ENCODE data around the gene GPRIN2. TPM values are rescaled to one million over a fixed set of nuclear protein-coding genes. Genes with fewer than 3 reads are reported as not detected.
"Not testable (repeated sequence)": the region's sequence is repeated elsewhere in the genome, so short reads cannot be mapped to it uniquely, and the experiment has no call there.

The GPRIN2 gene
- 10 to 100 TPM; 17.2 to 58.7 (median 40.7) TPM for total RNA-seq
- long read RNA-seq, donor 1, partial matches to known transcripts: 1 of 40 reads
- long read RNA-seq, donor 1, other reads (novel, unspliced or antisense): 35 of 40 reads
- long read RNA-seq, donor 2, partial matches to known transcripts: 0 of 56 reads
- long read RNA-seq, donor 2, other reads (novel, unspliced or antisense): 53 of 56 reads

DNA sequence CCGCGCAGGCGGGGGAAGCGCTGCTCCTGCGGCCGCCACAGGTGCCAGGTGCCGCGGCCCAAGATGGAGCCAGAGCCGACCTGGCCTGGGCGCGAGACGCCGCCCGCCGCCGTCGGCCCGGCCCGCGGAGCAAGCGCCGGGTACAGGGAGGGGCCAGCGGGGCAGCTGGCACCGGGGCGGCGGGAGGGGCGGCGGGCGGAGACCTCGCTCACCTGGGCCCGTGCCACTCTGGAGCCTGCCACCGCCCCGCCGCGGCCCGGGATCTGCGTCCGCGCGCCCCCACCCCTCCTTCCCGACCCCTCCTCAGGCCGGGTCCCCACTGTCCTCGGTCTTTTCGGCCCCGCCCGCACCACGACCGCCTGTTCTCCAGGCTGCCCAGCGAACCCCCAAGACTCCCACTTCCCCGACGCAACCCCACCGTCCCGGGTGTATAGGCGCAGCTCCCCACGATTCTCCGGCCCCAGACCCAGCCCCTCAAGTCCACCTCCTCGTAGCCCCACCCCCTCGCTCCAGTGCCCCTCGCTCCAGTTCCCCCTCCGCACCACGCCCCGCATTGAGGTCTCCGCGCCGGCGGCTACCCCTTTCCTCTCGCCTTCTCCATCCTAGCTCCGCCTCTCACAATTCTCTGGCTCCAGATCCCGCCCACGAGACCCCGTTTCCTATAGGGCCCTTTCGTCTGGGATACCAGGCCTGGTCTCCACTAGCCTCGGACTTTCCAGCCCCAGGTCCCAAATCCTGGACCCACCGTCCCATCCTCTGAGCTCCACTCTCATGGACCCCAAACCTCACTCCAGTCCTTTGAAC, at the start of gene GPRIN2:
GPRIN2 (minus strand) TSS at position 144 of the 804 bp plus-strand sequence. CDS start 5,922 bp downstream, outside the sequence.
- H3K4me3 ChIP-seq: peak within 1 kb of the TSS; percentile 30
- H3K36me3 ChIP-seq (ENCODE audit: low read depth): no peaks in the 10 kb centered on the region
- H3K9me3 ChIP-seq: no peaks in the 10 kb centered on the region
- TF ChIP-seq, protein P1, sequence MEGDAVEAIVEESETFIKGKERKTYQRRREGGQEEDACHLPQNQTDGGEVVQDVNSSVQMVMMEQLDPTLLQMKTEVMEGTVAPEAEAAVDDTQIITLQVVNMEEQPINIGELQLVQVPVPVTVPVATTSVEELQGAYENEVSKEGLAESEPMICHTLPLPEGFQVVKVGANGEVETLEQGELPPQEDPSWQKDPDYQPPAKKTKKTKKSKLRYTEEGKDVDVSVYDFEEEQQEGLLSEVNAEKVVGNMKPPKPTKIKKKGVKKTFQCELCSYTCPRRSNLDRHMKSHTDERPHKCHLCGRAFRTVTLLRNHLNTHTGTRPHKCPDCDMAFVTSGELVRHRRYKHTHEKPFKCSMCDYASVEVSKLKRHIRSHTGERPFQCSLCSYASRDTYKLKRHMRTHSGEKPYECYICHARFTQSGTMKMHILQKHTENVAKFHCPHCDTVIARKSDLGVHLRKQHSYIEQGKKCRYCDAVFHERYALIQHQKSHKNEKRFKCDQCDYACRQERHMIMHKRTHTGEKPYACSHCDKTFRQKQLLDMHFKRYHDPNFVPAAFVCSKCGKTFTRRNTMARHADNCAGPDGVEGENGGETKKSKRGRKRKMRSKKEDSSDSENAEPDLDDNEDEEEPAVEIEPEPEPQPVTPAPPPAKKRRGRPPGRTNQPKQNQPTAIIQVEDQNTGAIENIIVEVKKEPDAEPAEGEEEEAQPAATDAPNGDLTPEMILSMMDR (IDR thresholded peaks at IDR 0.05): no peak
- intact Hi-C loops (cut with DNase I, micrococcal nuclease): no loop called here
- peak; percentile 82 for ATAC-seq
- peaks cover 20% of the 10 kb centered on the region for H3K4me1 ChIP-seq (ENCODE audit: low read depth)
- DNase-seq: peak; percentile 86 to 89 (median 87)

DNA sequence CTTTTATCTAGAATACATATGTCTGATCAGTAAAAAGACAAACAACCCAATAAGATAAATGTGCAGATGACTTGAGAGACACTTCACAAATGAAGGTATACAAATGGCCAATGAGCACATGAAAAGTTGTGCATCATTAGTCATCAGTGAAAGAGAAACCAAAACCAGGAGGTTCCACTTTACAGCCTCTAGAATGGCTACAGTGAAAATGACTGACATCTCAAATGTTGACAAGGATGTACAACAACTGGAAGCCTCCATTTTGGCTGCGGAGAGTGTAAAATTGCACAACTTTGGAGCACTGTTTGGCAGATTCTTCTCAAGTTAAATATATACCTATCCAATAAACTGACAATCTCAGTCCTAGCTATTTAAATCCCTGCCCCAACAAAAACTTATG, 44.1 kb upstream of the GPRIN2 start:
- H3K4me1 ChIP-seq (ENCODE audit: low read depth); DNase-seq; intact Hi-C loops (cut with DNase I, micrococcal nuclease); H3K36me3 ChIP-seq (ENCODE audit: low read depth); H3K4me3 ChIP-seq; H3K9me3 ChIP-seq: not testable (repeated sequence)
- ATAC-seq: peak; percentile 62

DNA sequence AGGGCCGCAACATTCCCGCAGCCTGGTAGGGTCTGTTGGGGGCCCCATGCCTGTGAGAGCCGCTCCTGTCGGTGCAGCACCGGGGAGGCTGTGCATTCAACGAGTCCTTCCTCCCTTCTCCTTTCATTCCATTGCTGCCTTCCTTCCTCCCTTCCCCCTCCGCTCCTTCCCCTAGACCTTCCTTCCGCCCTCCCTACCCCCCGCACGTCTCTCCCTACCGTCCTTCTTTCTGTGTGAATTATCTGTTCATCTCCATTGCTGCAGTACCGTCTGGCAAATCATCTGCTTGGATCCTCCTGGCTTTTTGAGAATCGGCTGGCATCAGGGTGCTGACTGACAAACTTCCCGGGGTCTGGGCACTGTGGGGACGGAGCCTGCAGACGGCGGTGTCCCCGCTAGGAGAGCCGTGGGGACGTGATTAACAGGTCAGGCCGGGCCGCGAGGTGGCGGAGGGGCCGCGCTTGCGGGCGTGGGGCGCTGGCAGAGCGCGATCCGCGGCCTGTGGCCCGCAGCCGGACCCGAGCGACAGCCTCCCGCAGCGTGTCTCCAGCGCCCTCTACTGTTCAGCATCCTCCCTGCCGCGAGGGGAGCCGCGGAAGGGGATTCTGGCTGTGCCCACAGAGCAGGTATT, 41.3 kb upstream of the GPRIN2 start:
- intact Hi-C loops (cut with DNase I, micrococcal nuclease); H3K36me3 ChIP-seq (ENCODE audit: low read depth); H3K9me3 ChIP-seq; H3K4me1 ChIP-seq (ENCODE audit: low read depth); H3K4me3 ChIP-seq; DNase-seq: not testable (repeated sequence)
- ATAC-seq: peak; percentile 96

DNA sequence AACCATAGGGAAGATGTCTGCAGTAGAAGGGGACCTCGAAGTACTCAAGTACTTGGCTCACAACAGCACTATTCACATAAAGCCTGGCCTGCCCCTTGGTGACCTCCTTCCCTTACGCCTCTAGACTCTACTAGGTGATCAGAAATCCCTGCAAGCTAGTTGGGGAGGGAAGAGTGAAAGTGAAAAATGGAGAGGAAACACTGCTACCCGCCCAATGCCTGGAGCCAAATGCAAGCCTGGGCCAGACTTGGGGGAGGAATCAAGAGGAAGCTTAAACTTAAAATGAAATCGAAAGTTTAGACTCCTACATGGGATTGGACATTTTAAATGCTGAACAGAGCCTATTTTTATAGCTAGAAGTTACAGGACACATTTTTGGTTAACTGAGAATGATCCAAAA, 40.1 kb upstream of the GPRIN2 start:
- H3K9me3 ChIP-seq; ATAC-seq; H3K4me3 ChIP-seq; H3K4me1 ChIP-seq (ENCODE audit: low read depth); DNase-seq; intact Hi-C loops (cut with DNase I, micrococcal nuclease); H3K36me3 ChIP-seq (ENCODE audit: low read depth): not testable (repeated sequence)

DNA sequence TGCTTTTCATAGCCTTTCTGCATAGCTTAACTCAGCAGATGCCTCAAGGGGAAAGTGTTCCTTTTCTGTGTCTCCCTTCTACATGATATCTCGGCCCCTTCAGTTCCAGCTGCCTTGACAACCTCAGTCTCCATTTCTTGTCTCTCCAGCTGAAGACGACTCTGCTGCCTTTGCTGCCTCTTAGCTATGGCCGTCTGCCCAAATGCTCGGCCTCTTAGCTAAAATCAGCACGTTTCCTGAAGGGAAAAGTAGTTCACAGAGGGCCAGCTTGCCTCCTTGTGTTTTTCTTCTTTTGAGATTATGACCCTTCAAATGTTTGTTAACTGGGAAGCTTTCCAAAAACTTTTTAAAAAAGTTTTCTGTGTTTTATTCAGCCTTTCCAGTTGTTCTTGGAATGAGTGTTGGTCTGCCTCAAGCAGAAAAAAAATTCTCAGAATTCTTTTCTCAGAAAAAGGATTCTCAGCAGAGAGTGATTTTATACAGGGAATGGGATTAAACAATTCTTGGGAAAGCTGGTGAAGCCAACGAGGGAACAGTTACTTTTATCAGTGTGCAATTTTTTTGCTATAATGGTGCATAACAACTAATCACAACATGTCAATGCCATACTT, 38.1 kb upstream of the GPRIN2 start:
- intact Hi-C loops (cut with DNase I, micrococcal nuclease); ATAC-seq; H3K9me3 ChIP-seq; H3K4me3 ChIP-seq; DNase-seq; H3K4me1 ChIP-seq (ENCODE audit: low read depth); H3K36me3 ChIP-seq (ENCODE audit: low read depth): not testable (repeated sequence)

DNA sequence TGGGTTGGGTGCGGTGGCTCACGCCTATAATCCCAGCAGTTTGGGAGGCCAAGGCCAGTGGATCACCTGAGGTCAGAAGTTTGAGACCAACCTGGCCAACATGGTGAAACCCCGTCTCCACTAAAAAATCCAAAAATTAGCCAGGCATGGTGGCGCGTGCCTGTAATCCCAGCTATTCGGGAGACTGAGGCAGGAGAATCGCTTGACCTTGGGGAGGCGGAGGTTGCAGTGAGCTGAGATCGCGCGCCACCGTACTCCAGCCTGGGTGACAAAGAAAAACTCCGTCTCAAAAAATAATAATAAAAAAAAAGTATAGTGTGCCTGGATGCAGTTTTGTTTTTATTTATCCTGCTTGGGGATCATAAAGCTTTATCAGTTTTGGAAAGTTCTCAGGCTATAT, 36.8 kb upstream of the GPRIN2 start:
- H3K4me3 ChIP-seq; DNase-seq; ATAC-seq; H3K9me3 ChIP-seq; intact Hi-C loops (cut with DNase I, micrococcal nuclease); H3K4me1 ChIP-seq (ENCODE audit: low read depth); H3K36me3 ChIP-seq (ENCODE audit: low read depth): not testable (repeated sequence)

DNA sequence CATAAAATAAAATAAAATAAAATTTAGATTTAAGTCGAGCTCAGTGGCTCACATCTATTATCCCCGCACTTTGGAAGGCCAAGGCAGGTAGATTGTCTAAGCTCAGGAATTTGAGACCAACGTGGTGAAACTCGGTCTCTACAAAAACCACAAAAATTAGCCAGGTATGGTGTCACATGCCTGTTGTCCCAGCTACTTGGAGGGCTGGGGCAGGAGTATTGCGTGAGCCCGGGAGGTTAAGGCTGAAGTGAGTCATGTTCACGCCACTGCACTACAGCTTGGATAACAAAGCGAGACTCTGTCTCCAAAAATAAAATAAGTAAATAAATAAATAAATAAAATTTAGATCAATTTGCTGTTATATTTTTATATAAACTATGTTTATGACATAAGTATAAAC, 34.6 kb upstream of the GPRIN2 start:
- not testable (repeated sequence) for DNase-seq

DNA sequence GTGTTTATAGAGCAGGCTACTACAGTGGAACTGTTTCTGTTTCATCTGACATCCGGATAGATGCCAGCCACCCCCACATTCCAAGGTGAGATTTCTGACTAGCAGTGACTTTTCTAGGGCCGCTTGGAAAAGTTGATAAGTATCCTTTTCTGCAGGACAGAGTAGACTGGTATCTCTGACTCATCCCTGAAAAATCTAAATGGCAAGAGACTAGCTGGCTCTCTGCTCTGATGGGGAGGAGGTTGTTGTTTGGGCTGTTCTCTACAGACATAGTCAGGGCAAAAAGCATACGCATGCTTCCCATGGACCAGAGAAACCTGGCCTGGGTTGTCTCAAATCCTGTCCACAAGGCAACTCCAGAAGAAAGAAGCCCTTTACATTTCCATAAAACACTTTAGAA, 33.1 kb upstream of the GPRIN2 start:
- H3K9me3 ChIP-seq; DNase-seq; intact Hi-C loops (cut with DNase I, micrococcal nuclease); ATAC-seq; H3K4me3 ChIP-seq; H3K36me3 ChIP-seq (ENCODE audit: low read depth); H3K4me1 ChIP-seq (ENCODE audit: low read depth): not testable (repeated sequence)

More for the DNA sequence above, 34.6 kb upstream of the GPRIN2 start:
- ATAC-seq; H3K4me1 ChIP-seq (ENCODE audit: low read depth); intact Hi-C loops (cut with DNase I, micrococcal nuclease); H3K36me3 ChIP-seq (ENCODE audit: low read depth); H3K9me3 ChIP-seq; H3K4me3 ChIP-seq: not testable (repeated sequence)

DNA sequence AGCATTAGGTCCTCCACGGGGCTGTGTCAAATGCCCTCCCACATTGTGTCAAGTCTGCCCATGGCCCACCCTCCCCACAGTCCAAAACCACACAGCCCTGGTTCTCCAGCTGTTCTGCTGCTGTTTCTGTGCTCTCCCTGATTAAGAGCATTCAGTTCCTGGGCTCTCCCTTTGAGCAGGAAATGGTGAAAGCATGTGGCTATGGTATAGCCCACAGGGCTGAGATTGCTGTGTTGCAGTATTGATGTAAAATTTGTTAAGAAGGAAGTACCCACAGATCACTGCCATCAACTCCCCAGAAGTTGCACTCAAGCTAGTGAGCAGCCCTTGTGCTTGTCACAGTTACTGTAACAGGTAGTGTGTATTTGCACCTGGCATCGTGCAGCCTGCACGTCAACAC, 31.8 kb upstream of the GPRIN2 start:
- ATAC-seq: peak; percentile 19
- H3K36me3 ChIP-seq (ENCODE audit: low read depth); DNase-seq; H3K4me1 ChIP-seq (ENCODE audit: low read depth); H3K4me3 ChIP-seq; intact Hi-C loops (cut with DNase I, micrococcal nuclease); H3K9me3 ChIP-seq: not testable (repeated sequence)

DNA sequence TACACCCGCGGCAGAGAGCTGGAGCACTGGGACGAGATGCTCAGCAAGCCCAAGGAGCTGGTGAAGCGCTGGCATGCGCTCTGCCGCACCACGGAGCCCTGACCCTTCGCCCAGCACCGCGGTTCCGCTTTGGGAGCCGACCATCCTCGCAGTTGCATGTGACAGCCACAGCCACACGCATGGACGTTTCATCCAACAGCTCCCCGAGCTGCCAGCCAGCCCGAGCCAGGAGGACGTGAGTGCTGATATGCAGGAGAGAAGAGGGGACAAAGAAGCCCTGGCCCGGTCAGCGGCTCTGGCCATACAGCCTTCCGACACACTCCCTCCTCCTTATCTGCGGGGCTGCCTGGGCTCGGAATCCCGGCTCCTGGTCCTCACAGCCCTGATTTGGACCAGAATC, 31.1 kb upstream of the GPRIN2 start:
- DNase-seq; ATAC-seq; intact Hi-C loops (cut with DNase I, micrococcal nuclease); H3K9me3 ChIP-seq; H3K4me1 ChIP-seq (ENCODE audit: low read depth); H3K36me3 ChIP-seq (ENCODE audit: low read depth); H3K4me3 ChIP-seq: not testable (repeated sequence)

DNA sequence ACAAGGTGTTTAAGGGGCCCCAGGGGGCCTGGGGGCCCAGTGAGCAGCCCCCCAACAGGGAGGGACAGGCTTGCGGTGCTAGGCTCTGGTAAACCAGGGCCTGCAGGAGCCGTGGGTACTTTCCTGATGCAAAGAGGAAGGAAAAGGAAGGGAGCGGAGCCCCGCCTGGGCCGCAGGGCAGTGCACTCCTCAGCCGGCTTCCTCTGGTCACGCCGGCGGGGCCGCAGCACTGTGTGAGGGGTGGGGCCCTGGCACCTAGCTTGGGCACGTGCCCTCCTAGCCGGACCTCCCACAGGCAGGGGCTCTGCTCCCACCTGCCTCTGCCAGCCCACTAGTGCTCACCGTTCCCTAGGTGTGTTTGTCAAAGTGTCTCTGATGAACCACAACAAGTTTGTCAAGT, 28.8 kb upstream of the GPRIN2 start:
- H3K4me3 ChIP-seq; intact Hi-C loops (cut with DNase I, micrococcal nuclease); H3K4me1 ChIP-seq (ENCODE audit: low read depth); H3K36me3 ChIP-seq (ENCODE audit: low read depth); H3K9me3 ChIP-seq; DNase-seq: not testable (repeated sequence)
- peak; percentile 57 for ATAC-seq

DNA sequence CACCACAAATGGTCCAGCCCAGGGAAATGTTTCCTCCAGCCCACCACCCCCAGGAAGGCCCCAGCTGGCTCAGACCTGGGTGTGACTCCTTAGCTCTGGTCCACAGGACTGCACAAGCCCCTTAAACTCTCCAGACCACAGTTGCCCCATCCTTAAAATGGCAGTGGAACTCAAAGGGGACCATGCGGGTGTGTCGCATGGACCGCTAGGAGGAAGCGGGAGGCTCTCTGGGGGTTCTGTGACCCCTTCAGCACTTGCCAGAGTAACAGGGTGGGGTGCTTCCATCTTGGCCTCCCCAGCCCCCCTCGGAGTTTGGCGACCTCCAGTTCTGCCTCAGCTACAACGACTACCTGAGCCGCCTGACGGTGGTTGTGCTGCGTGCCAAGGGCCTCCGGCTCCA, 27.7 kb upstream of the GPRIN2 start:
- H3K9me3 ChIP-seq; ATAC-seq; H3K4me3 ChIP-seq; intact Hi-C loops (cut with DNase I, micrococcal nuclease); H3K36me3 ChIP-seq (ENCODE audit: low read depth); H3K4me1 ChIP-seq (ENCODE audit: low read depth); DNase-seq: not testable (repeated sequence)

DNA sequence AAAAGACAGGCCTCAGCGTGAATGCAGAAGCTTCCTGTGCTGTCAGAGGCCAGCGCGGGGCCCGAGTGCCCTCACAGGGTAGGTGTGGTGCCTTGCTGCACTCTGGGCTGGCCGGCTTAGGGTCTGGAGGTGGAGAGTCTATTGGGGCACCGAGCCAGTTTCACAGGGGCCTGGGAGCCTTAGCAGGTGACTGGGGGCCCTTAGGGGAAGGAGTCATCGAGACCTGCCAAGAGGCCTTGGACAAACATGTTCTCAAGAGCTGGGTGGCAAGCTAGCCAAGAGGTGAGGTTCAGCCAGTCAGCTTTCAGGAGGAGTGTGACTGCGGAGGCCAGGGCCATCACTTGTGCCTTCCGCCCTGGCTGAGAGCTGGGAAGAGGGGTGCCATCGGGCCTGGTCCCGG, 26.1 kb upstream of the GPRIN2 start:
- DNase-seq; H3K9me3 ChIP-seq; intact Hi-C loops (cut with DNase I, micrococcal nuclease); H3K4me3 ChIP-seq; H3K36me3 ChIP-seq (ENCODE audit: low read depth); H3K4me1 ChIP-seq (ENCODE audit: low read depth); ATAC-seq: not testable (repeated sequence)
